HL-60 (cell line): ENCODE measurements around the gene IPO13.

Experiments used
- DNase-seq, 2 experiments: peaks; one replicate each; pipeline ENCODE4 v3.0.0-alpha.2; 2010 to 2020; ENCODE audit warnings: low read depth in 1 of 2, low spot score in 1 of 2
- H3K27ac ChIP-seq: fragments of 250-450 bp; sonication (Bioruptor Pico); replicated peaks from 2 replicates; pipeline ENCODE4 v1.5.1; 2020; ENCODE audit warnings: mild to moderate bottlenecking, moderate library complexity
- H3K27me3 ChIP-seq: fragments of 250-450 bp; sonication (Bioruptor Pico); 2 replicates; pipeline ENCODE4 v1.5.1; 2021; ENCODE audit warnings: mild to moderate bottlenecking, moderate library complexity; ENCODE audit not compliant: insufficient read depth, poor library complexity, severe bottlenecking
- H3K4me3 ChIP-seq: replicated peaks from 2 replicates; pipeline ENCODE4 v1.5.1; 2011; ENCODE audit warnings: mild to moderate bottlenecking, control low read depth, low read length; ENCODE audit not compliant: insufficient read depth
- CTCF ChIP-seq: IDR thresholded peaks from one replicate; pipeline ENCODE4 v1.5.1; 2011; ENCODE audit warnings: low read length, control low read depth, inconsistent platforms; ENCODE audit not compliant: insufficient read depth
- GABPA ChIP-seq: IDR thresholded peaks from 2 replicates; pipeline ENCODE4 v1.6.1; 2012; ENCODE audit warnings: low read depth
- POLR2AphosphoS5 ChIP-seq: IDR thresholded peaks from 2 replicates; pipeline ENCODE4 v1.6.1; 2012; ENCODE audit warnings: low read depth
- REST ChIP-seq: IDR thresholded peaks from 2 replicates; pipeline ENCODE4 v1.6.1; 2012; ENCODE audit warnings: low read depth; ENCODE audit not compliant: insufficient replicate concordance
- SPI1 ChIP-seq: IDR thresholded peaks from 2 replicates; pipeline ENCODE4 v1.6.1; 2012; ENCODE audit warnings: low read depth, mild to moderate bottlenecking, borderline replicate concordance

IPO13 gene

GRCh38 chr1:43990271-43991199 lies 43.8 kb downstream of the IPO13 start:
- TF ChIP-seq CTCF = no peak
- TF ChIP-seq SPI1 = no peak
- TF ChIP-seq REST = no peak
- no peak for TF ChIP-seq POLR2AphosphoS5
- no peak for TF ChIP-seq GABPA
- no peak for DNase-seq
- peak overlapping the region; percentile 37 for H3K27ac ChIP-seq

GRCh38 chr1:43991200-43991475 lies 44.4 kb downstream of the IPO13 start:
- peak overlapping the region; percentile 82 for H3K4me3 ChIP-seq
- peak overlapping the region; percentile 37 for H3K27ac ChIP-seq

More at GRCh38 chr1:43990271-43991199, 43.8 kb downstream of the IPO13 start:
- H3K27me3 ChIP-seq = no peaks in the 10 kb centered on the region
- peak overlapping the region; percentile 82 for H3K4me3 ChIP-seq

More at GRCh38 chr1:43991200-43991475, 44.4 kb downstream of the IPO13 start:
- no peak for TF ChIP-seq REST
- TF ChIP-seq CTCF = no peak
- TF ChIP-seq POLR2AphosphoS5 = peak; percentile 37; the same call in 1 of the 2 replicates
- DNase-seq = no peak
- H3K27me3 ChIP-seq = no peaks in the 10 kb centered on the region
